ENCODE results near the gene NR6A1. TPM values are rescaled to one million over a fixed set of nuclear protein-coding genes. Genes with fewer than 3 reads are reported as not detected.
A peak's percentile ranks its signal among the peaks of the same experiment; 100 is the strongest.

The NR6A1 gene
- total RNA-seq, 1 experiment from 2014 or later: 164 TPM

DNA sequence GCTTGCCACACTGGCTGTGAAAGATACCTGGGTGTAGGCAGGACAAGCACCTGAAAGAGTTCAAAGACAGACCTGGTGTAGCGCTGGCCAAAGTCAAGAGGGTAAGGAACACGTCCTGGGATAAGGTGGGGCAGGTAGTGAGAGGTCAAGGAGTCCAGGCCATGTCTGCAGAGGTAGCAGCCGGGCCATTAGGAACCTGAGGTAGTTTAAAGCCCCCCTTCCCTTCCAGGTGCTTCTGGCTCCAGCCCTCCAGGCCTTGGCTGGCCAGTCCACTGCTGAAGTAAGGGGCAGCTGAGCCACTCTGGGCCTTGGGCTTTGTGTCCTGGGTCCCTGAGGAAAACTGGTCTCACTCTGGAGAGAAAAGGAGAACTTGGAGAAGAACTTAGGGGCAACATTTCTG is 250.0 kb downstream of the NR6A1 start:
- ChIA-PET POLR2A (no interaction called here), CTCF (interaction anchor here (5.3 kb wide), 1 partner anchor 16 kb away, joined by 41 read pairs; no protein-coding TSS in a partner anchor)
- no peak overlapping the region for H3K4me3 Mint-ChIP-seq
- H3K36me3 Mint-ChIP-seq: peaks cover 46% of the 10 kb centered on the region
- TF ChIP-seq, protein P1, sequence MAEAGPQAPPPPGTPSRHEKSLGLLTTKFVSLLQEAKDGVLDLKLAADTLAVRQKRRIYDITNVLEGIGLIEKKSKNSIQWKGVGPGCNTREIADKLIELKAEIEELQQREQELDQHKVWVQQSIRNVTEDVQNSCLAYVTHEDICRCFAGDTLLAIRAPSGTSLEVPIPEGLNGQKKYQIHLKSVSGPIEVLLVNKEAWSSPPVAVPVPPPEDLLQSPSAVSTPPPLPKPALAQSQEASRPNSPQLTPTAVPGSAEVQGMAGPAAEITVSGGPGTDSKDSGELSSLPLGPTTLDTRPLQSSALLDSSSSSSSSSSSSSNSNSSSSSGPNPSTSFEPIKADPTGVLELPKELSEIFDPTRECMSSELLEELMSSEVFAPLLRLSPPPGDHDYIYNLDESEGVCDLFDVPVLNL (CRISPR knock-in tag; IDR thresholded peaks at IDR 0.05; ENCODE audit: borderline replicate concordance, low read depth): no peak
- TF ChIP-seq RORB (CRISPR knock-in tag; IDR thresholded peaks at IDR 0.05): no peak
- no peak for TF ChIP-seq RELA (CRISPR knock-in tag; IDR thresholded peaks at IDR 0.05; ENCODE audit: borderline replicate concordance)
- no peak for TF ChIP-seq MYBL2 (CRISPR knock-in tag; IDR thresholded peaks at IDR 0.05)
- TF ChIP-seq TEAD4 (CRISPR knock-in tag; IDR thresholded peaks at IDR 0.05): no peak
- TF ChIP-seq MLX (CRISPR knock-in tag; IDR thresholded peaks at IDR 0.05): no peak
- TF ChIP-seq SOX15 (CRISPR knock-in tag; IDR thresholded peaks at IDR 0.05): no peak
- TF ChIP-seq CREM (CRISPR knock-in tag; IDR thresholded peaks at IDR 0.05): no peak
- TF ChIP-seq, protein P2, sequence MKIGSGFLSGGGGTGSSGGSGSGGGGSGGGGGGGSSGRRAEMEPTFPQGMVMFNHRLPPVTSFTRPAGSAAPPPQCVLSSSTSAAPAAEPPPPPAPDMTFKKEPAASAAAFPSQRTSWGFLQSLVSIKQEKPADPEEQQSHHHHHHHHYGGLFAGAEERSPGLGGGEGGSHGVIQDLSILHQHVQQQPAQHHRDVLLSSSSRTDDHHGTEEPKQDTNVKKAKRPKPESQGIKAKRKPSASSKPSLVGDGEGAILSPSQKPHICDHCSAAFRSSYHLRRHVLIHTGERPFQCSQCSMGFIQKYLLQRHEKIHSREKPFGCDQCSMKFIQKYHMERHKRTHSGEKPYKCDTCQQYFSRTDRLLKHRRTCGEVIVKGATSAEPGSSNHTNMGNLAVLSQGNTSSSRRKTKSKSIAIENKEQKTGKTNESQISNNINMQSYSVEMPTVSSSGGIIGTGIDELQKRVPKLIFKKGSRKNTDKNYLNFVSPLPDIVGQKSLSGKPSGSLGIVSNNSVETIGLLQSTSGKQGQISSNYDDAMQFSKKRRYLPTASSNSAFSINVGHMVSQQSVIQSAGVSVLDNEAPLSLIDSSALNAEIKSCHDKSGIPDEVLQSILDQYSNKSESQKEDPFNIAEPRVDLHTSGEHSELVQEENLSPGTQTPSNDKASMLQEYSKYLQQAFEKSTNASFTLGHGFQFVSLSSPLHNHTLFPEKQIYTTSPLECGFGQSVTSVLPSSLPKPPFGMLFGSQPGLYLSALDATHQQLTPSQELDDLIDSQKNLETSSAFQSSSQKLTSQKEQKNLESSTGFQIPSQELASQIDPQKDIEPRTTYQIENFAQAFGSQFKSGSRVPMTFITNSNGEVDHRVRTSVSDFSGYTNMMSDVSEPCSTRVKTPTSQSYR (CRISPR knock-in tag; IDR thresholded peaks at IDR 0.05): no peak
- TF ChIP-seq STAT6 (CRISPR knock-in tag; conservative IDR thresholded peaks at IDR 0.05; ENCODE audit: low read depth): no peak
- TF ChIP-seq FOXK1 (CRISPR knock-in tag; IDR thresholded peaks at IDR 0.05): no peak
- TF ChIP-seq ZNF532 (CRISPR knock-in tag; IDR thresholded peaks at IDR 0.05; ENCODE audit: borderline replicate concordance): no peak
- no peak for TF ChIP-seq NFATC4 (CRISPR knock-in tag; IDR thresholded peaks at IDR 0.05)
- H3K27ac Mint-ChIP-seq: 0 out of 2 replicates have a peak overlapping the region, but pooled peaks have one; percentile 34
- no peaks in the 10 kb centered on the region for H3K27me3 Mint-ChIP-seq (ENCODE audit: low read depth)
- peaks cover 4% of the 10 kb centered on the region for H3K9me3 Mint-ChIP-seq
- no peak for DNase-seq (ENCODE audit: low spot score)
- 0 out of 2 replicates have a peak, but pooled peaks cover 3% of the 10 kb centered on the region for H3K4me1 Mint-ChIP-seq
- ATAC-seq: no peak

DNA sequence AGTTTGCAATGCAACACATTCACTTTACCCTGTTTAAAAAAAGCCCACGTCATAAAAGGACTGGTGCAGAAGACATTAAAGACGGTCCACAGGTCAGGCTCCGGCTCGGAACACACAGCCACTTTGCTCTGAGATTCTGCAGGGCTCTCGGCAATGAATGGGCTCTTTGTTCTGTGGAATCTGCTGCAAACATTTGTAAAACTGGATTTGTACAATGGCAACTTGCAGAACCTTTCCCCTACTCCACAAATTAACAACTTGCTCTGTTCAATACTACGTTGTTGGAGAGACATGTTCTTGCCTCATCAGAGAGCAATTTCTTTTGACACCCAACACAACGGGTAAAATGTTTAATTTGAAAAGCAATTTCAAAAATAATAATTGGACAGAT is 250.9 kb downstream of the NR6A1 start:
- no peaks in the 10 kb centered on the region for H3K27me3 Mint-ChIP-seq (ENCODE audit: low read depth)
- TF ChIP-seq TEAD1 (CRISPR knock-in tag; IDR thresholded peaks at IDR 0.05): no peak
- TF ChIP-seq GABPB1 (CRISPR knock-in tag; IDR thresholded peaks at IDR 0.05): peak; percentile 53; the same call in 1 of the 2 replicates
- ChIA-PET POLR2A (no interaction called here), CTCF (interaction anchor here (0.7 to 1.6 kb wide), 2 partner anchors 17 to 332 kb away, joined by 3 to 10 read pairs; no protein-coding TSS in a partner anchor)
- H3K4me3 Mint-ChIP-seq: no peak overlapping the region
- DNase-seq (ENCODE audit: low spot score): no peak
- H3K9me3 Mint-ChIP-seq: peaks cover 4% of the 10 kb centered on the region
- no peak for ATAC-seq
- 0 out of 2 replicates have a peak, but pooled peaks cover 3% of the 10 kb centered on the region for H3K4me1 Mint-ChIP-seq
- H3K36me3 Mint-ChIP-seq: peaks cover 46% of the 10 kb centered on the region
- H3K27ac Mint-ChIP-seq: peak overlapping the region; percentile 59; the same call in 1 of the 2 replicates

All from WTC11 (cell line).